Tibial nerve (tissue), 4 donors: ENCODE data around the gene AREL1. TPM values are rescaled to one million over a fixed set of nuclear protein-coding genes. Genes with fewer than 3 reads are reported as not detected.

Experiments used
- DNase-seq, 2 donors: peaks; one replicate each; pipeline ENCODE4 v3.0.0-alpha.2; 2019; ENCODE audit warnings: low spot score in 2 of 2
- H3K27ac ChIP-seq, 4 donors: fragments of 200-600 bp; sonication (generic) in 3 of 4; one replicate each; pipeline ENCODE4 v1.5.1; 2017 to 2019; ENCODE audit warnings: mild to moderate bottlenecking in 1 of 4
- H3K27me3 ChIP-seq, 2 donors: fragments of 200-600 bp; sonication (generic) in 1 of 2; one replicate each; pipeline versions ENCODE4 v1.5.1 to v1.6.0; 2017 to 2019
- H3K36me3 ChIP-seq, 3 donors: fragments of 200-600 bp; sonication (generic); one replicate each; pipeline ENCODE4 v1.5.1; 2018 to 2019
- H3K4me1 ChIP-seq, 4 donors: fragments of 200-600 bp; sonication (generic) in 3 of 4; one replicate each; pipeline ENCODE4 v1.5.1; 2017 to 2019
- H3K4me3 ChIP-seq, 4 donors: fragments of 200-600 bp; sonication (generic) in 3 of 4; one replicate each; pipeline ENCODE4 v1.5.1; 2017 to 2019; ENCODE audit warnings: mild to moderate bottlenecking in 1 of 4, moderate library complexity in 1 of 4
- H3K9me3 ChIP-seq, 4 donors: fragments of 200-600 bp; sonication (generic) in 3 of 4; one replicate each; pipeline ENCODE4 v1.5.1; 2017 to 2019
- CTCF ChIP-seq, 5 experiments: fragments of 200-600 bp in 3 of 5; fragments of 450-650 bp in 2 of 5; sonication (generic) in 3 of 5; IDR thresholded peaks; one replicate each; pipeline ENCODE4 v1.5.1; 2016 to 2019; ENCODE audit warnings: antibody characterized with exemption in 5 of 5, mild to moderate bottlenecking in 3 of 5, moderate library complexity in 2 of 5
- EP300 ChIP-seq, 2 donors: sonication (generic); formaldehyde crosslinking; IDR thresholded peaks; one replicate each; pipeline ENCODE4 v1.6.1; 2017; ENCODE audit warnings: antibody characterized with exemption in 2 of 2, mild to moderate bottlenecking in 1 of 2
- POLR2A ChIP-seq, 2 donors: fragments of 450-650 bp; IDR thresholded peaks; one replicate each; pipeline ENCODE4 v1.6.1; 2017; ENCODE audit warnings: antibody characterized with exemption in 2 of 2, mild to moderate bottlenecking in 2 of 2, moderate library complexity in 2 of 2
- WGBS, 2 donors: methylation state at CpG; one replicate each; pipeline ENCODE4 v1.1.5; 2018; 5-methylcytosine and 5-hydroxymethylcytosine counted together
- total RNA-seq, 4 donors: library from RNA; depleted of rRNA; stranded (reverse); fragments of >200 nt; gene quantifications; one replicate each; pipeline ENCODE4 v1.1.0, GENCODE V29; 2016

Gene AREL1
- total RNA-seq, 4 donors from 2014 or later, result 25.3 to 35.0 (median 32.2) TPM

DNA sequence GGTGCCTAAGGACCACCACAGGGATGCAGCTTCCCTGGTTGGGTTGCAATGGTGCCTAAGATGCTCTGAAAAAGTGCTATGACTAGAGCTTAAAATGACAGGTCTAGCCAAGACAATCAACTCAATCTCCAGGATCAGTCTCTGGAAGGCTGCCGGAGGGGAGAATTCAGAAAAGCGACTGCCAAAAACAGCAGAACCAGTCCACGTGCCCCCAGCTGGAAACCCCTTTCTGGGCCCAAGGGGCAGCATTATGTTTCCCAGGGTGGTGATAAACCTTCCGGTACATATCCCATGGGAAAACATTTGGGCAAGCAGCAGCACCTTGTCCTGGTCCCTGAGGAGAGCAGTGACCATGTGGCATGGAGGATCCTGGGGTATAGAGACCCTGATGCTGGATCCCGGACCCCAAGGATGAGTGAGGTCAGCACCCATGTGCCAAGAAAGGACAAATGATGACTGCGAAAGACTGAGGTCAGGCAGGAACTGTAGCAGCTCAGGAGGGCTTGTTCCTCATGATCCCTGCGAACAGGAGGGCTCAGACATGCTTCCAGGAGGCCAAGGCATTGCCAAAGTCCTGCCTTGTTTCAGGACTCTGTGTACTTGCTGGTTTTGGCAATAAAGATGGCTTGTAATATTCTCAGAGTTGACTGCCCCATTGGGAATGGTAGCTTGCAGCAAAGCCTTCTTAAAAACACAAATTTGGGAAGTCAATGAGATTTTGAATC, 51.0 kb downstream of the AREL1 start:
- peak overlapping the region in 3 of 4 donors; percentile 39 to 82 (median 82) for H3K27ac ChIP-seq
- H3K27me3 ChIP-seq, result no peaks in the 10 kb centered on the region
- peaks cover 0 to 63% (median 0%) of the 10 kb centered on the region in 3 donors for H3K36me3 ChIP-seq
- no peak overlapping the region for H3K4me3 ChIP-seq
- 63 to 70% methylated on average over 7 of the region's 7 CpGs for WGBS, 2 donors
- no peaks in the 10 kb centered on the region for H3K9me3 ChIP-seq
- TF ChIP-seq EP300 (IDR thresholded peaks at IDR 0.05) (peak; percentile 73 to 96), CTCF (IDR thresholded peaks at IDR 0.05) (no peak), POLR2A (IDR thresholded peaks at IDR 0.05) (no peak)
- peaks cover 0 to 39% (median 10%) of the 10 kb centered on the region in 4 donors for H3K4me1 ChIP-seq
- peak; percentile 68 to 84 for DNase-seq

GRCh38 chr14:74660863-74661262, 52.0 kb downstream of the AREL1 start:
- no peak overlapping the region for H3K4me3 ChIP-seq
- peak overlapping the region in 3 of 4 donors; percentile 14 to 82 (median 82) for H3K27ac ChIP-seq
- no peak for DNase-seq
- peaks cover 0 to 52% (median 0%) of the 10 kb centered on the region in 3 donors for H3K36me3 ChIP-seq
- no peak for TF ChIP-seq CTCF (IDR thresholded peaks at IDR 0.05)
- no peak for TF ChIP-seq POLR2A (IDR thresholded peaks at IDR 0.05)
- no peak for TF ChIP-seq EP300 (IDR thresholded peaks at IDR 0.05)
- WGBS, 2 donors, result 64 to 73% methylated on average over 5 of the region's 5 CpGs
- peaks cover 0 to 46% (median 12%) of the 10 kb centered on the region in 4 donors for H3K4me1 ChIP-seq
- H3K27me3 ChIP-seq, result no peaks in the 10 kb centered on the region
- H3K9me3 ChIP-seq, result no peaks in the 10 kb centered on the region

- Histone ChIP-seq H3K9me3 (no peaks in the 10 kb centered on the region), H3K4me1 (peaks cover 0 to 52% (median 16%) of the 10 kb centered on the region in 4 donors), H3K4me3 (no peak overlapping the region), H3K27ac (peak overlapping the region in 2 of 4 donors; percentile 82), H3K36me3 (peaks cover 0 to 50% (median 0%) of the 10 kb centered on the region in 3 donors), H3K27me3 (no peaks in the 10 kb centered on the region)
- no peak for TF ChIP-seq EP300 (IDR thresholded peaks at IDR 0.05)
- TF ChIP-seq CTCF (IDR thresholded peaks at IDR 0.05), result no peak
- TF ChIP-seq POLR2A (IDR thresholded peaks at IDR 0.05), result no peak
- DNase-seq, result no peak
- WGBS, 2 donors, result 80 to 88% methylated on average over 3 of the region's 3 CpGs
Measured at GRCh38 chr14:74660167-74660566, 52.7 kb downstream of the AREL1 start.

DNA sequence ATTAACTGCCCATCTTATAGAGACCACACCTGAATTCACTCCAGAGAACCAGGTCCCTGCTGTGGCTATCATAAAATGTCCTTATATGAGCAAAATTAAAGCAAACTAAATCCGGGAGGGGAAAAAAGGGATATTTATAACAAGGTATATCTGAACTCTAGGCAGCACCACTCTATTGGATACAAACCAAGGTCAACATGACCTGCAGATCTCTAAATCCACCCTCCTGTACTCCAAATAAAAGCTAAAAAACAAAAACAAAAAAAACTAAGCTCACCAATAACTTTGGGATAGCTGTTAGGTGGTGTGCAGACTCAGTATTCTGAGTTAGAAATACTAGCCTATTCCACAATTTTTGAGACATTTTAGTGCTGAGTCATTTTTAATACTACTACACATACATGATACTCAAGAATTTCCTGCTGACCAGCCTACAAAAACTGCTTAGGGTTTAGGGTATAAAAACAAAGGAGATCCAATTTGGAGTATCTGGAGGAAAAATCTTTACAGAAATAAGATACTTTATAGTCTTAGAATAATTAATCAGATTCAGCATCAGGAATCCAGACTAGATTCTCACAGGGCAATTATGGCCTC, 54.2 kb downstream of the AREL1 start:
- TF ChIP-seq POLR2A (IDR thresholded peaks at IDR 0.05) (no peak), EP300 (IDR thresholded peaks at IDR 0.05) (no peak), CTCF (IDR thresholded peaks at IDR 0.05) (no peak)
- Histone ChIP-seq H3K4me1 (peaks cover 0 to 62% (median 16%) of the 10 kb centered on the region in 4 donors), H3K27ac (no peak overlapping the region), H3K4me3 (no peak overlapping the region), H3K9me3 (no peaks in the 10 kb centered on the region), H3K27me3 (no peaks in the 10 kb centered on the region), H3K36me3 (peaks cover 0 to 44% (median 0%) of the 10 kb centered on the region in 3 donors)
- no peak for DNase-seq
- WGBS, 2 donors, result 76 to 80% methylated on average over 1 of the region's 1 CpG

DNA sequence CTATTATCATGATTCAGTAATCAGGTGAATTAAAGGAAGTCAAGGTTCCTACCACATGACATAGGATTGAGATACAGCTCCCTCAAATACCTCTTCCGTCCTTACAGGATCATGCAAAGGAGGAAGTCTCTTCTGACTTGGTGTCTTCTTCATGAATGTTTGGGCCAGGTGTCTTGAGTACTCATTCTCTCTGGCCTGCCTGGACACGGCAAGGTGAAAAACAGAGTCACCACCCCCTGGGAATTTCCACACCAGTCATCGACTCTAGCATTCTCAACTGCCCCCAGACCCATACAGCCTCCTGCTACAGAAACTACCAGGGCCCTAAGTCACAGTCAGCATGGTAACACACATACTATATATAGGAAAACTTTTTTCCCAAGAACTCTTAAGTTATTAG, 55.9 kb downstream of the AREL1 start:
- peaks cover 0 to 64% (median 13%) of the 10 kb centered on the region in 4 donors for H3K4me1 ChIP-seq
- no peaks in the 10 kb centered on the region for H3K9me3 ChIP-seq
- DNase-seq, result no peak
- H3K27me3 ChIP-seq, result no peaks in the 10 kb centered on the region
- no peak overlapping the region for H3K4me3 ChIP-seq
- peak overlapping the region in 2 of 4 donors; percentile 54 to 79 for H3K27ac ChIP-seq
- WGBS, 2 donors, result 82 to 96% methylated on average over 3 of the region's 3 CpGs
- no peak for TF ChIP-seq EP300 (IDR thresholded peaks at IDR 0.05)
- no peak for TF ChIP-seq POLR2A (IDR thresholded peaks at IDR 0.05)
- TF ChIP-seq CTCF (IDR thresholded peaks at IDR 0.05), result no peak
- H3K36me3 ChIP-seq, result peaks cover 0 to 27% (median 0%) of the 10 kb centered on the region in 3 donors
